ENCODE results near the gene PCDH7.
A peak's percentile ranks its signal among the peaks of the same experiment; 100 is the strongest.

Gene PCDH7

GRCh38 chr4:30763321-30763727 is 43.2 kb downstream of the PCDH7 start (continued):
- TF ChIP-seq ZBTB7A (tag by site-specific recombination; IDR thresholded peaks at IDR 0.05; ENCODE audit: low read depth) (no peak), ZNF645 (tag by site-specific recombination; IDR thresholded peaks at IDR 0.05) (no peak), ZSCAN30 (tag by site-specific recombination; IDR thresholded peaks at IDR 0.05) (0 out of 2 replicates have a peak, but pooled peaks have one; percentile 19), ZNF366 (tag by site-specific recombination; conservative IDR thresholded peaks at IDR 0.05) (no peak; the same call in 1 of the 2 replicates), IKZF3 (tag by site-specific recombination; IDR thresholded peaks at IDR 0.05) (peak; percentile 32; the same call in 1 of the 2 replicates), PRDM4 (tag by site-specific recombination; IDR thresholded peaks at IDR 0.05) (peak; percentile 90), BCL6B (tag by site-specific recombination; IDR thresholded peaks at IDR 0.05) (no peak), FEZF1 (tag by site-specific recombination; IDR thresholded peaks at IDR 0.05) (peak; percentile 24; the same call in 1 of the 2 replicates), SP7 (tag by site-specific recombination; IDR thresholded peaks at IDR 0.05) (no peak), ZNF37A (tag by site-specific recombination; IDR thresholded peaks at IDR 0.05) (no peak; the same call in 1 of the 2 replicates), ZNF311 (tag by site-specific recombination; IDR thresholded peaks at IDR 0.05; ENCODE audit: borderline replicate concordance) (no peak), TRIM28 (IDR thresholded peaks at IDR 0.05; ENCODE audit: borderline replicate concordance, low read length) (peak; percentile 43; the same call in 1 of the 2 replicates), AEBP2 (tag by site-specific recombination; IDR thresholded peaks at IDR 0.05; ENCODE audit: borderline replicate concordance) (no peak), ZNF629 (tag by site-specific recombination; IDR thresholded peaks at IDR 0.05) (peak; percentile 65; the same call in 1 of the 2 replicates), REST (tag by site-specific recombination; IDR thresholded peaks at IDR 0.05) (no peak), HIC1 (tag by site-specific recombination; IDR thresholded peaks at IDR 0.05) (peak; percentile 49; the same call in 1 of the 2 replicates)

Measured in HEK293 (cell line).